Smooth muscle cell (in vitro differentiated cells): ENCODE data around the gene DCC. TPM values are rescaled to one million over a fixed set of nuclear protein-coding genes. Genes with fewer than 3 reads are reported as not detected.

ENCODE experiments used
- DNase-seq: peaks from one replicate; lab custom pipeline; 2025; ENCODE audit not compliant: unreplicated experiment; lab: John Stamatoyannopoulos, UW
- H2AFZ ChIP-seq: fragments of 200-600 bp; sonication (generic); 2 replicates; pipeline ENCODE4 v1.6.0; 2016; ENCODE audit warnings: antibody characterized with exemption, low read depth, mild to moderate bottlenecking
- H3F3A ChIP-seq: fragments of 200-600 bp; sonication (generic); 2 replicates; pipeline ENCODE4 v1.6.0; 2017; ENCODE audit warnings: antibody characterized with exemption, low read depth
- H3K27ac ChIP-seq: fragments of 200-600 bp; sonication (generic); 2 replicates; pipeline ENCODE4 v1.5.1; 2016; ENCODE audit warnings: low read depth, mild to moderate bottlenecking
- H3K27me3 ChIP-seq: fragments of 200-600 bp; sonication (generic); 2 replicates; pipeline ENCODE4 v1.6.1; 2016; ENCODE audit warnings: low read depth, mild to moderate bottlenecking
- H3K36me3 ChIP-seq: fragments of 200-600 bp; sonication (generic); 2 replicates; pipeline ENCODE4 v1.5.1; 2016; ENCODE audit warnings: low read depth
- H3K4me1 ChIP-seq: fragments of 200-600 bp; sonication (generic); 2 replicates; pipeline ENCODE4 v1.5.1; 2016; ENCODE audit warnings: low read depth
- H3K4me2 ChIP-seq: fragments of 200-600 bp; sonication (generic); 2 replicates; pipeline ENCODE4 v1.6.0; 2016; ENCODE audit warnings: mild to moderate bottlenecking
- H3K4me3 ChIP-seq: fragments of 200-600 bp; sonication (generic); 2 replicates; pipeline ENCODE4 v1.5.1; 2016; ENCODE audit warnings: mild to moderate bottlenecking
- H3K79me2 ChIP-seq: fragments of 200-600 bp; sonication (generic); 2 replicates; pipeline ENCODE4 v1.6.0; 2016; ENCODE audit warnings: low read depth, mild to moderate bottlenecking
- H3K9ac ChIP-seq: fragments of 200-600 bp; sonication (generic); 2 replicates; pipeline ENCODE4 v1.6.0; 2016; ENCODE audit warnings: low read depth
- H3K9me3 ChIP-seq: fragments of 200-600 bp; sonication (generic); replicated peaks from 2 replicates; pipeline ENCODE4 v1.5.1; 2016; ENCODE audit warnings: low read depth
- H4K20me1 ChIP-seq: fragments of 200-600 bp; sonication (generic); 2 replicates; pipeline ENCODE4 v1.6.0; 2016; ENCODE audit warnings: low read depth
- CTCF ChIP-seq: fragments of 200-600 bp; sonication (generic); IDR thresholded peaks from 2 replicates; pipeline ENCODE4 v1.5.1; 2017; ENCODE audit warnings: borderline replicate concordance, mild to moderate bottlenecking, antibody characterized with exemption; ENCODE audit not compliant: insufficient read depth, poor library complexity, severe bottlenecking
- WGBS: methylation state at CpG from one replicate; pipeline ENCODE4 v1.1.7; 2016; ENCODE audit warnings: low lambda C conversion rate; 5-methylcytosine and 5-hydroxymethylcytosine counted together
- polyA plus RNA-seq: library from polyadenylated mRNA; unstranded; fragments of >200 nt; fragmentation: Nextera tagmentation; extraction: Ambion mirVana; gene quantifications from 2 replicates; pipeline ENCODE4 v1.2.1, GENCODE V29; 2016
- total RNA-seq: library from RNA; depleted of rRNA; stranded (reverse); fragments of >200 nt; gene quantifications from 2 replicates; pipeline ENCODE4 v1.2.3, GENCODE V29; 2014

The DCC gene
- total and polyA plus RNA-seq, 2 experiments from 2014 or later: not detected

- no peaks in the 10 kb centered on the region for H4K20me1 ChIP-seq
- 65% methylated on average over 3 of the region's 3 CpGs for WGBS
- H3K4me3 ChIP-seq: no peak overlapping the region
- no peaks in the 10 kb centered on the region for H3K9me3 ChIP-seq
- H2AFZ ChIP-seq: no peak overlapping the region
- no peak overlapping the region for H3K4me2 ChIP-seq
- H3K79me2 ChIP-seq: no peaks in the 10 kb centered on the region
- no peak overlapping the region for H3K27ac ChIP-seq
- no peak for DNase-seq
- no peaks in the 10 kb centered on the region for H3K4me1 ChIP-seq
- no peaks in the 10 kb centered on the region for H3K36me3 ChIP-seq
- H3K9ac ChIP-seq: no peak overlapping the region
- no peaks in the 10 kb centered on the region for H3K27me3 ChIP-seq
- no peak for TF ChIP-seq CTCF
- no peaks in the 10 kb centered on the region for H3F3A ChIP-seq
Measured at GRCh38 chr18:53241161-53241560, 901.2 kb downstream of the DCC start.

GRCh38 chr18:53253789-53254188 is 913.8 kb downstream of the DCC start:
- H3K4me3 ChIP-seq: no peak overlapping the region
- no peak for TF ChIP-seq CTCF
- H3K9me3 ChIP-seq: no peaks in the 10 kb centered on the region
- H3K27ac ChIP-seq: no peak overlapping the region
- H3F3A ChIP-seq: no peaks in the 10 kb centered on the region
- no peaks in the 10 kb centered on the region for H3K79me2 ChIP-seq
- H2AFZ ChIP-seq: no peak overlapping the region
- WGBS: 71% methylated on average over 1 of the region's 1 CpG
- H3K9ac ChIP-seq: no peak overlapping the region
- H3K4me2 ChIP-seq: no peak overlapping the region
- no peaks in the 10 kb centered on the region for H3K27me3 ChIP-seq
- no peaks in the 10 kb centered on the region for H4K20me1 ChIP-seq
- no peaks in the 10 kb centered on the region for H3K4me1 ChIP-seq
- no peak for DNase-seq
- H3K36me3 ChIP-seq: no peaks in the 10 kb centered on the region

GRCh38 chr18:53254265-53254664 is 914.3 kb downstream of the DCC start:
- Histone ChIP-seq H4K20me1 (no peaks in the 10 kb centered on the region), H3K9me3 (no peaks in the 10 kb centered on the region), H3K79me2 (no peaks in the 10 kb centered on the region), H3F3A (no peaks in the 10 kb centered on the region), H3K9ac (no peak overlapping the region), H2AFZ (no peak overlapping the region), H3K4me1 (no peaks in the 10 kb centered on the region), H3K27me3 (no peaks in the 10 kb centered on the region), H3K4me2 (no peak overlapping the region), H3K4me3 (no peak overlapping the region), H3K36me3 (no peaks in the 10 kb centered on the region), H3K27ac (no peak overlapping the region)
- no peak for DNase-seq
- no peak for TF ChIP-seq CTCF
- WGBS: 64% methylated on average over 1 of the region's 1 CpG

GRCh38 chr18:53261241-53261640 is 921.2 kb downstream of the DCC start:
- H3K4me1 ChIP-seq: no peaks in the 10 kb centered on the region
- H3K4me2 ChIP-seq: no peak overlapping the region
- no peaks in the 10 kb centered on the region for H3K27me3 ChIP-seq
- H3F3A ChIP-seq: no peaks in the 10 kb centered on the region
- H3K27ac ChIP-seq: no peak overlapping the region
- no peak for DNase-seq
- WGBS: 86% methylated on average over 5 of the region's 5 CpGs
- no peaks in the 10 kb centered on the region for H3K9me3 ChIP-seq
- no peaks in the 10 kb centered on the region for H3K36me3 ChIP-seq
- no peak overlapping the region for H3K4me3 ChIP-seq
- no peaks in the 10 kb centered on the region for H4K20me1 ChIP-seq
- no peak overlapping the region for H3K9ac ChIP-seq
- no peak overlapping the region for H2AFZ ChIP-seq
- H3K79me2 ChIP-seq: no peaks in the 10 kb centered on the region
- TF ChIP-seq CTCF: no peak
